ENCODE data around the gene TMEM107.

TMEM107 gene

GRCh38 chr17:8155996-8156245, 20.3 kb downstream of the TMEM107 start:
- ChIA-PET POLR2A (interaction anchor here (1.1 to 1.8 kb wide), 2 partner anchors 31 to 32 kb away, joined by 3 to 5 read pairs; partner anchors contain the start of gene HES7), CTCF (interaction anchor here (1.4 to 8.6 kb wide), 5 partner anchors 18 to 96 kb away, joined by 4 to 41 read pairs (median 11); partner anchors contain the start of gene HES7)
- TF ChIP-seq CTCF (IDR thresholded peaks at IDR 0.05; ENCODE audit: insufficient read depth, low read length, missing control alignments), result no peak
- H3K4me3 ChIP-seq (ENCODE audit: low read depth, low read length), result peak overlapping the region; percentile 70
- DNase-seq (ENCODE audit: low read depth, low spot score), result no peak

DNA sequence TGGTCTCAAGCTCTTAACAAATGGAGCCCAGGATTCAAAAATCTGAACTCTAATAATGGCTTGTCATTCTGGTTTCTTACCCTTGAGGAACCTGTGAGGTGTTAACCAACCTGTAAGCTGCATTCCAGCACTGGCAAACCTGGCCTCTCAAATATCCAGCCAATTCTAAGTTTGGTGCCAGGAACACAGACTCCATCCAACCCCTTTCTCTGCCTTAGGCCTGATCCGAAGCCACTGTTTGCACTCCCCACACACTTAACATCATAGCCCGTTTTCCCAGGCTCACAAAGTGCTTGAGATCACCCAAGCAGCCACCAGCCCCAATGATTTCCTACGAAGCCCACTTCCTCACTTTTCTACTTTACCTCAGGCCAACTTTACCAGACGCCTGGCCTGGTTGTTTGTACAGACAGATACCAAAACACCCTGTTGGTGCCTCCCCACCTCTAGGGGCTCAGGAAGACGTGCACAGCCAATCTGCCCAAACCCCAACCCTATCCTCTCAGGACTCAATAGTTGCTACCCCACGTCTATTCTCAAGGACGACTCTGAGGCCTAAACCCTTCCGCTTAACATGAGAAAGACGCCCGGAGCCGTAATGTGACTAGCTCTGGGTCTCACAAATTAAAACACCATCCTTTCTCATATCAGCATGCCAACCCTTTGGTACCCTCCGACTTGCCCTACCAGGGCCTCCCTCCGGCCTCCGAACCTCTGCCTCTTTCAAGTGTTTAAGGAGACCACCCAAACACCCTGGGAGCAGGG, 20.8 kb downstream of the TMEM107 start:
- POLR2A ChIA-PET, result interaction anchor here (1.8 to 2.2 kb wide), 2 partner anchors 17 to 32 kb away, joined by 5 to 10 read pairs; no protein-coding TSS in a partner anchor
- TF ChIP-seq CTCF (IDR thresholded peaks at IDR 0.05; ENCODE audit: insufficient read depth, low read length, missing control alignments), result no peak
- no peak for DNase-seq (ENCODE audit: low read depth, low spot score)
- peak overlapping the region; percentile 70 for H3K4me3 ChIP-seq (ENCODE audit: low read depth, low read length)
- CTCF ChIA-PET, result interaction anchor here (1.4 to 8.6 kb wide), 6 partner anchors 17 to 95 kb away, joined by 4 to 41 read pairs (median 12); partner anchors contain the start of genes ALOXE3 and HES7

- TF ChIP-seq CTCF (IDR thresholded peaks at IDR 0.05; ENCODE audit: insufficient read depth, low read length, missing control alignments), result no peak
- H3K4me3 ChIP-seq (ENCODE audit: low read depth, low read length), result peak overlapping the region; percentile 27
- POLR2A ChIA-PET, result interaction anchor here (1.6 to 2.2 kb wide), 2 partner anchors 18 to 21 kb away, joined by 4 to 10 read pairs; no protein-coding TSS in a partner anchor
- DNase-seq (ENCODE audit: low read depth, low spot score), result no peak
- CTCF ChIA-PET, result interaction anchor here (1.2 to 4.3 kb wide), 4 partner anchors 17 to 95 kb away, joined by 3 to 29 read pairs (median 10); partner anchors contain the start of gene ALOXE3
These were observed 21.5 kb downstream of the TMEM107 start for GRCh38 chr17:8154608-8155155.

GRCh38 chr17:8153957-8154607, 22.1 kb downstream of the TMEM107 start:
- H3K4me3 ChIP-seq (ENCODE audit: low read depth, low read length), result peak overlapping the region; percentile 34
- ChIA-PET POLR2A (interaction anchor here (1.6 to 2.2 kb wide), 2 partner anchors 19 to 21 kb away, joined by 4 to 10 read pairs; no protein-coding TSS in a partner anchor), CTCF (interaction anchor here (1.2 to 4.3 kb wide), 3 partner anchors 16 to 35 kb away, joined by 3 to 29 read pairs (median 14); partner anchors contain the start of gene ALOXE3)
- DNase-seq (ENCODE audit: low read depth, low spot score), result peak; percentile 95
- no peak for TF ChIP-seq CTCF (IDR thresholded peaks at IDR 0.05; ENCODE audit: insufficient read depth, low read length, missing control alignments)

DNA sequence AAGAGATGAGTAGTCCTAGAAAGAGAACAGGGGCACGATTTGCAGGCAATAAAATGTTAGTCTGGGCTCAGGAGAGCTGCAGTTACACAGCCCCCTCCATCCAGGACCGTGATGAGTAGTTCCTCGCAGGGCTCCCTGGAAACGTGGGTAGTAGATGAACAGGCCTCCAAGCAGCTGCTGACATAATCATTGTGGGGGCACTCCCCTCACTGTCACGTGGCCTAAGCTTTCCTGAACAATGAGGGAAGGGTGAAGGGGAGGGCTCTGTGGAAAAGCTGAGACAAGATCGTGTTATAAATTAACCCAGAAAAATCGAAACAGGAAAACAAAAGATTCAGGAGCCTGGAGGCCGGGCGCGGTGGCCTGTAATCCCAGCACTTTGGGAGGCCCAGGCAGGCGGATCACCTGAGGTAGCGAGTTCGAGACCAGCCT, 22.6 kb downstream of the TMEM107 start:
- DNase-seq (ENCODE audit: low read depth, low spot score), result peak; percentile 94
- ChIA-PET POLR2A (interaction anchor here (0.7 to 2.2 kb wide), 3 partner anchors 14 to 20 kb away, joined by 4 to 10 read pairs (median 4); no protein-coding TSS in a partner anchor), CTCF (interaction anchor here (1.2 to 4.3 kb wide), 3 partner anchors 15 to 35 kb away, joined by 3 to 29 read pairs (median 14); partner anchors contain the start of gene ALOXE3)
- TF ChIP-seq CTCF (IDR thresholded peaks at IDR 0.05; ENCODE audit: insufficient read depth, low read length, missing control alignments), result no peak
- H3K4me3 ChIP-seq (ENCODE audit: low read depth, low read length), result peak overlapping the region; percentile 34
